K562 (cell line): ENCODE data around the gene POSTN.

ENCODE experiments used
- GABPB1 ChIP-seq: sonication (generic); formaldehyde crosslinking; IDR thresholded peaks from 2 replicates; pipeline ENCODE4 v1.8.0; 2022; ENCODE audit warnings: mild to moderate bottlenecking, missing genetic modification reagents
- POLR2A ChIP-seq: fragments of 450-650 bp; conservative IDR thresholded peaks from 2 replicates; pipeline ENCODE4 v1.6.1; 2016
- TF ChIP-seq, protein P1 (sequence below), 3 experiments: IDR thresholded peaks in 2 of 3; conservative IDR thresholded peaks in 1 of 3; 2 replicates each; pipeline ENCODE4 v1.5.1; 2011 to 2012; ENCODE audit warnings: low read length in 3 of 3, mild to moderate bottlenecking in 3 of 3, control low read depth in 2 of 3, improper control_type of control experiment in 1 of 3, inconsistent platforms in 1 of 3, low read depth in 1 of 3, mixed read lengths in 1 of 3, moderate library complexity in 1 of 3; ENCODE audit not compliant: insufficient read depth in 2 of 3

DNA sequence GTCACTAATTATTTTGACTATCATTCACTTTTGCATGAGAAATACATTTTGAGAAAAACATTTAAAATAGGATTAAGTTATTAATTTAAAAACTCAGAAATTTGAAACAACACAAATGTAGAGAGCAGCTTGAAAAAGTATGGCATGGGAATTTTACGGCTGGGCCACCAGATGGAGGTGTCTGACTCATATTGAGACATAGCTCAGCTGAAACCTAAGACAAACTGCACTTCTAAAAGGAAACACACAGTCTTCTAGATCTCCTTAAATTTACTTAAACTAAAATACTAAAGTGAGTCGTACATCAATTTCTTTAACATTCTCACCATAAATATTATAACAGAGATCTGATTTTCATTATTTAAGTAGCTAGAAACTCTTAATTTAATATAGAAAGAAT, 41.9 kb upstream of the POSTN start:
- TF ChIP-seq POLR2A (no peak), GABPB1 (CRISPR knock-in tag) (no peak)
- TF ChIP-seq, protein P1, sequence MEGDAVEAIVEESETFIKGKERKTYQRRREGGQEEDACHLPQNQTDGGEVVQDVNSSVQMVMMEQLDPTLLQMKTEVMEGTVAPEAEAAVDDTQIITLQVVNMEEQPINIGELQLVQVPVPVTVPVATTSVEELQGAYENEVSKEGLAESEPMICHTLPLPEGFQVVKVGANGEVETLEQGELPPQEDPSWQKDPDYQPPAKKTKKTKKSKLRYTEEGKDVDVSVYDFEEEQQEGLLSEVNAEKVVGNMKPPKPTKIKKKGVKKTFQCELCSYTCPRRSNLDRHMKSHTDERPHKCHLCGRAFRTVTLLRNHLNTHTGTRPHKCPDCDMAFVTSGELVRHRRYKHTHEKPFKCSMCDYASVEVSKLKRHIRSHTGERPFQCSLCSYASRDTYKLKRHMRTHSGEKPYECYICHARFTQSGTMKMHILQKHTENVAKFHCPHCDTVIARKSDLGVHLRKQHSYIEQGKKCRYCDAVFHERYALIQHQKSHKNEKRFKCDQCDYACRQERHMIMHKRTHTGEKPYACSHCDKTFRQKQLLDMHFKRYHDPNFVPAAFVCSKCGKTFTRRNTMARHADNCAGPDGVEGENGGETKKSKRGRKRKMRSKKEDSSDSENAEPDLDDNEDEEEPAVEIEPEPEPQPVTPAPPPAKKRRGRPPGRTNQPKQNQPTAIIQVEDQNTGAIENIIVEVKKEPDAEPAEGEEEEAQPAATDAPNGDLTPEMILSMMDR (IDR thresholded peaks at IDR 0.05 in 2 of 3, conservative IDR thresholded peaks at IDR 0.05 in 1 of 3; ENCODE audit: insufficient read depth in 2 of 3, low read depth in 1 of 3, low read length in 3 of 3), result peak in 2 of 3 experiments; percentile 15 to 25; a peak in 1 of 6 replicates
